Peyer's patch (tissue), 4 donors: ENCODE data around the gene XG.

Experiments
- POLR2A ChIP-seq, 2 donors: fragments of 450-650 bp; IDR thresholded peaks; one replicate each; pipeline ENCODE4 v1.5.1; 2017; ENCODE audit warnings: antibody characterized with exemption in 2 of 2, mild to moderate bottlenecking in 2 of 2, moderate library complexity in 2 of 2
- TF ChIP-seq, protein P1 (sequence below), 6 experiments: fragments of 450-650 bp in 4 of 6; fragments of 200-600 bp in 2 of 6; sonication (generic) in 1 of 6; IDR thresholded peaks; one replicate each; pipeline ENCODE4 v1.5.1; 2017 to 2019; ENCODE audit warnings: antibody characterized with exemption in 6 of 6, mild to moderate bottlenecking in 3 of 6, moderate library complexity in 1 of 6

DNA sequence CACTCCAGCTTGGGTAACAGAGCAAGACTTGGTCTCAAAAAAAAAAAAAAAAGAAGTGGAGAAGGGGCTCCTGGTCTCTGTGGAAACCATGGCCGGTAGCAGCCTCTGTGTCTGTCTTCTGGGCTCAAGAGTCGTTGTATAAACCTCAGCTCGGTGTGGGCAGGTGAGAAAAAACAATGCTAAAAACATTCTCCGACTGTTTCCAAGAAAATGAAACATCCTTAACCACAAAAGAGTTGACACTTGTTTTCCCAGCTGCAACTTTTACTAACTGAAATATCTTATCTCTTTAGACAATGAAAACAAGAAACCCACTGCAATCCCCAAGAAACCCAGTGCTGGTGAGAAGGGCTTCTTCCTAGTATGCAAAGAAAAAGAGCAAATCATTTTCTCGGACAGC lies 34.5 kb upstream of the XG start:
- TF ChIP-seq, protein P1, sequence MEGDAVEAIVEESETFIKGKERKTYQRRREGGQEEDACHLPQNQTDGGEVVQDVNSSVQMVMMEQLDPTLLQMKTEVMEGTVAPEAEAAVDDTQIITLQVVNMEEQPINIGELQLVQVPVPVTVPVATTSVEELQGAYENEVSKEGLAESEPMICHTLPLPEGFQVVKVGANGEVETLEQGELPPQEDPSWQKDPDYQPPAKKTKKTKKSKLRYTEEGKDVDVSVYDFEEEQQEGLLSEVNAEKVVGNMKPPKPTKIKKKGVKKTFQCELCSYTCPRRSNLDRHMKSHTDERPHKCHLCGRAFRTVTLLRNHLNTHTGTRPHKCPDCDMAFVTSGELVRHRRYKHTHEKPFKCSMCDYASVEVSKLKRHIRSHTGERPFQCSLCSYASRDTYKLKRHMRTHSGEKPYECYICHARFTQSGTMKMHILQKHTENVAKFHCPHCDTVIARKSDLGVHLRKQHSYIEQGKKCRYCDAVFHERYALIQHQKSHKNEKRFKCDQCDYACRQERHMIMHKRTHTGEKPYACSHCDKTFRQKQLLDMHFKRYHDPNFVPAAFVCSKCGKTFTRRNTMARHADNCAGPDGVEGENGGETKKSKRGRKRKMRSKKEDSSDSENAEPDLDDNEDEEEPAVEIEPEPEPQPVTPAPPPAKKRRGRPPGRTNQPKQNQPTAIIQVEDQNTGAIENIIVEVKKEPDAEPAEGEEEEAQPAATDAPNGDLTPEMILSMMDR (IDR thresholded peaks at IDR 0.05): no peak
- no peak for TF ChIP-seq POLR2A (IDR thresholded peaks at IDR 0.05)
